Mucosa of descending colon (tissue), 3 donors: ENCODE results near the gene TRIP11. TPM values are rescaled to one million over a fixed set of nuclear protein-coding genes. Genes with fewer than 3 reads are reported as not detected.

Experiments
- ATAC-seq: fragments of 200-7000 bp; cut with Tn5 transposase; one replicate; pipeline ENCODE4 v1.9.1; 2020; ENCODE audit warnings: mild to moderate bottlenecking, moderate library complexity
- DNase-seq, 3 donors: peaks; one replicate each; pipeline ENCODE4 v3.0.0-alpha.2; 2020
- H3K36me3 ChIP-seq: fragments of 200-600 bp; one replicate; pipeline ENCODE4 v1.8.0; 2021; ENCODE audit warnings: low read depth, mild to moderate bottlenecking
- H3K4me1 ChIP-seq: fragments of 200-600 bp; one replicate; pipeline ENCODE4 v1.8.0; 2021; ENCODE audit warnings: low read depth, mild to moderate bottlenecking
- H3K4me3 ChIP-seq: fragments of 200-600 bp; one replicate; pipeline ENCODE4 v1.8.0; 2021; ENCODE audit warnings: mild to moderate bottlenecking
- H3K9me3 ChIP-seq: fragments of 200-600 bp; one replicate; pipeline ENCODE4 v1.8.0; 2021; ENCODE audit warnings: mild to moderate bottlenecking
- intact Hi-C, 2 donors: fragments of 100-400 bp; cut with DNase I in 1 of 2; cut with micrococcal nuclease in 1 of 2; formaldehyde crosslinking; loops; one replicate each; pipeline versions ENCODE4 v1.11.0 to v1.11.1; 2022; cut with DNase I, micrococcal nuclease
- total RNA-seq, 3 donors: library from RNA; stranded (reverse); fragmentation: NEBNext Ultra II Directional in 2 of 3; extraction: Animal tissue kit (Norgen Biotek cat#: 25700) in 2 of 3; gene quantifications; one replicate each; pipeline versions ENCODE4 v1.2.1 to v1.2.4, GENCODE V29; 2021 to 2023
- TF ChIP-seq, protein P1 (sequence below): fragments of 200-600 bp; IDR thresholded peaks from one replicate; pipeline ENCODE4 v1.8.0; 2022; ENCODE audit warnings: antibody characterized with exemption, mild to moderate bottlenecking
- donor health status: DM: no; HTN: no; CAD: no; lungs with moderate emphysema.
- donor health status: DM: no; HTN: no; CAD: no.
- donor health status: DM: no; HTN: yes; CAD: no.

The TRIP11 gene
- total RNA-seq, 3 donors from 2014 or later, result 48.1 to 67.3 (median 54.6) TPM

DNA sequence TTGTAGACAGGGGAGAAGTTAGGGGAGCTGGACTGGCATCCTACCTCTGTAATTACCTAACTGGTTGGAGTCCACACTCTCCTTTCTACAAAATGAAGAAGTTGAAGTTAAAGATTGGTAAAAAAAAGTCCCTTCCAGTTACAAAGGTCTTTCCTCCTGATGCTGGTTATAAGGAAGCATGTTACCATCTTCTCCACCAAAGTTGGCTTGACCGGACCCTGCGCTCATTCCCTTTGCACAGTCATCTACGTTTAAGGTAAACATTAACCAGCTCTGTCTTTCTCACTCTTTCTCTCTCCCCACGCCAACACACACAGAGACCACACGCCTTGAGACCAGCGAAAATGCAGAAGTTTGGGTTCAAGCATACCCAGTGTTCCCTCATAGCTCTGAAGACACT, 104.3 kb downstream of the TRIP11 start:
- ATAC-seq (peak; percentile 51), DNase-seq (no peak)
- Histone ChIP-seq H3K4me1 (peaks cover 3% of the 10 kb centered on the region), H3K36me3 (no peaks in the 10 kb centered on the region), H3K4me3 (no peak overlapping the region), H3K9me3 (no peaks in the 10 kb centered on the region)
- intact Hi-C loops, result no loop called here
- TF ChIP-seq, protein P1, sequence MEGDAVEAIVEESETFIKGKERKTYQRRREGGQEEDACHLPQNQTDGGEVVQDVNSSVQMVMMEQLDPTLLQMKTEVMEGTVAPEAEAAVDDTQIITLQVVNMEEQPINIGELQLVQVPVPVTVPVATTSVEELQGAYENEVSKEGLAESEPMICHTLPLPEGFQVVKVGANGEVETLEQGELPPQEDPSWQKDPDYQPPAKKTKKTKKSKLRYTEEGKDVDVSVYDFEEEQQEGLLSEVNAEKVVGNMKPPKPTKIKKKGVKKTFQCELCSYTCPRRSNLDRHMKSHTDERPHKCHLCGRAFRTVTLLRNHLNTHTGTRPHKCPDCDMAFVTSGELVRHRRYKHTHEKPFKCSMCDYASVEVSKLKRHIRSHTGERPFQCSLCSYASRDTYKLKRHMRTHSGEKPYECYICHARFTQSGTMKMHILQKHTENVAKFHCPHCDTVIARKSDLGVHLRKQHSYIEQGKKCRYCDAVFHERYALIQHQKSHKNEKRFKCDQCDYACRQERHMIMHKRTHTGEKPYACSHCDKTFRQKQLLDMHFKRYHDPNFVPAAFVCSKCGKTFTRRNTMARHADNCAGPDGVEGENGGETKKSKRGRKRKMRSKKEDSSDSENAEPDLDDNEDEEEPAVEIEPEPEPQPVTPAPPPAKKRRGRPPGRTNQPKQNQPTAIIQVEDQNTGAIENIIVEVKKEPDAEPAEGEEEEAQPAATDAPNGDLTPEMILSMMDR, result no peak

DNA sequence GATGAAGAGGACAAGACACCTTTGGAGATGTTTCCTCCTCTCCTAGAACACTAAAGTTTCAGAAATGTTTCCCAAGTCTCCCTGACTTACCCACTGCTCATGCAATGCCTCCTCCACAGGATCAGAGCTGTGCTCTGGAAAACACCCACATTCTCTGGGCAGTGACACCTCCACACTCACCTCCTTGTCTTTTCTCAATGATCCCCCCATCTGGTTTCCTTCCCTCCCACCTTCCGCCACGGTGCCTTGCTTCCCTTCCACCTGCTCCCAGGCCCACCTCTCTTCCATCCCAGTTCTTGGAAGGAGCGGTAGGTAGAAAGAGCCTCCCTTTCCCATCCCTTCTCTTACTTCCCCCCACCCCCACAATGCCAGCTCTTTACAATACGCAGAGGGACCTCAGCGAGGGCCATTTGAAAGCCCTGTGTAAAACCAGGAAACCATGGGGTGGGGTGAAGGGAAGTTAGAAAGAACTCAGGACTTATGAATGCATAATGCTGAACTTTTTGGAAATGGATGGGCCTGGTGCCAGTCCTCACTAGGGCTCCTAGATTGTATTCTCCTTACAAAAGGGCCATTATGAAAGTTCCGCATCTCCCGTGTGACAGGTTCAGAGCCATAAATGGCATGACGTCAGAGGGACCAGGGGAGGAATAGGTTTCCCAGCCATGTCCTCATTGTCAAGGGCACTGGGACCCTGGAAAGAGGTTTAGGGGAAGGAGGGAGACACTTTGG, 105.1 kb downstream of the TRIP11 start:
- no peaks in the 10 kb centered on the region for H3K36me3 ChIP-seq
- TF ChIP-seq, protein P1, result no peak
- no peaks in the 10 kb centered on the region for H3K9me3 ChIP-seq

DNA sequence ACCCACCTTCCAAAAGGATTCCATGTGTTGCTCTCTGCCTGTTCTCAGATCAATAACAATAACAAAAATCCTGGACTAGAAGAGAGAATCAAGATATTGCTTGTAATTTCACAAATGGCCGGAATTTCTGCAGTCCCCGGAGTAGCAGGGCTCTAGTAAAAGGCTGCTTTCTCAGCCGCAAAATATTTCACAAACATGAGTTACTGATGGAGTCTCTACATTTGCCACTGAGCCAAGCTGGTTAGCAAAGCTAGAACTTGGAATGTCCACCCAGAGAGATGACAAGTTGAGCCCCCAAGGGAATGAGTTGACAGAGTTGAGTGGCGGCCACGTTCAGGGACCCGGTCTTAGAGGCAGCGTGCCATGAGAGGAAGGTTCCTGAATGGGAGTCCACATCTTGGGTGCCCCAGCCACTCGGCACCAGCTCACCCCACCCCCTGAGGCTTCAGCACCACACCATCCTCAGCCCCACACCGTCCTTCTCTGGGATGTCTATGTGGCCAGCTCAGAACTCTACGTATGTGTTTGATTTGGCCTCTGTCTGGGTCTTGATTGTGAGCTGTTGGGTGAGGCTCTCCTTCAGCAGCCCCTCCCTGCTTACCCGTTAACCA, 108.3 kb downstream of the TRIP11 start:
- Histone ChIP-seq H3K9me3 (no peaks in the 10 kb centered on the region), H3K4me1 (peaks cover 3% of the 10 kb centered on the region), H3K4me3 (no peak overlapping the region), H3K36me3 (no peaks in the 10 kb centered on the region)
- intact Hi-C loops, result no loop called here
- DNase-seq (no peak), ATAC-seq (no peak)
- TF ChIP-seq, protein P1, result no peak

More for the DNA sequence above, 105.1 kb downstream of the TRIP11 start:
- intact Hi-C loops, result no loop called here
- ATAC-seq (peak; percentile 14), DNase-seq (no peak)
- Histone ChIP-seq H3K4me3 (no peak overlapping the region), H3K4me1 (peaks cover 3% of the 10 kb centered on the region)

DNA sequence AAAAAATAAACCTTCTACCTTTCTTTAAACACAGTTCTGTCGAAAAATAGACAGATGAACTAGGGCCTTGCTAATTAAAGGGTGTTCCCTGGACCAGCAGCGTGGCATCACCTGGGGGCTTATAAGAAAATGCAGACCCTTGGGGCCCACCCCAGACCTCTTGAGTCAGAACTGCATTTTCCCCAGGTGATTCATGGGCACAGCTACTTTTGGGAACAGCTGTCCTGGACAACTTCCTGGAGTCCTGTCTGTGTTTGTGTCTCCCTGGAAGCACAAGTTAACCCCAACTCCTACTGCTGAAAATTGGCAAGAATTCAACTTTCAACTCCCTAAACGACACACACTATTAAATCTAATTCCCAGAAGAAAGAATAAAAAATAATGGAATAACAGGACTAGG, 110.2 kb downstream of the TRIP11 start:
- Histone ChIP-seq H3K36me3 (no peaks in the 10 kb centered on the region), H3K4me1 (no peaks in the 10 kb centered on the region), H3K4me3 (no peak overlapping the region), H3K9me3 (no peaks in the 10 kb centered on the region)
- TF ChIP-seq, protein P1, result no peak
- DNase-seq (no peak), ATAC-seq (no peak)
- intact Hi-C loops, result no loop called here

DNA sequence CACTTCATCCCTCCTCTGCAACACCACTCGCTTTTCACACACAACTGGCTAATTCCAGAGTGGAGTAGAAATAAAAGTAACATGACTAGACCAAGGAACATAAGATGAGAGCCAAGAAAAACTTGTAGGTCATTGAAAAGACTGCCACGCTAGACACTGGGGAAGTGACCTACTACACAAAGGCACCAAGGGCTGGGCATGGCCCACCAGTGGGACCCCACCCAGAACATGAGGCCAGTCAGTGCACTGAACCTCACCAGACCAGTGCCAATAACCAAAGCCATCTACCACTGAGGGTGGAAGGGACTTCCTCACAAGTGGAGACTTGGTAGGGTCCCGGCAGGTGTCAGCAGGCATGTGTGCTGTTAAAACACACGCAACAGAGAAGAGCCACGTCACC, 112.1 kb downstream of the TRIP11 start:
- TF ChIP-seq, protein P1, result no peak

More for the DNA sequence above, 112.1 kb downstream of the TRIP11 start:
- Histone ChIP-seq H3K9me3 (no peaks in the 10 kb centered on the region), H3K4me1 (no peaks in the 10 kb centered on the region), H3K36me3 (no peaks in the 10 kb centered on the region), H3K4me3 (no peak overlapping the region)
- DNase-seq (no peak), ATAC-seq (no peak)
- intact Hi-C loops, result no loop called here
